Left lung (tissue), 10 donors: Measurements from ENCODE around the gene VKORC1L1. TPM values are rescaled to one million over a fixed set of nuclear protein-coding genes. Genes with fewer than 3 reads are reported as not detected.
"Not testable (repeated sequence)": the region's sequence is repeated elsewhere in the genome, so short reads cannot be mapped to it uniquely, and the experiment has no call there.

Experiments
- ATAC-seq: fragments of 200-7000 bp; cut with Tn5 transposase; one replicate; pipeline ENCODE4 v1.9.1; 2020; ENCODE audit warnings: moderate library complexity
- DNase-seq, 4 donors: peaks; one replicate each; pipeline ENCODE4 v3.0.0-alpha.2; 2013 to 2020
- H3K27ac ChIP-seq, 2 donors: fragments of 200-600 bp; sonication (generic) in 1 of 2; one replicate each; pipeline versions ENCODE4 v1.5.0 to v1.8.0; 2020 to 2021
- H3K27me3 ChIP-seq, 2 donors: fragments of 200-600 bp; sonication (generic) in 1 of 2; one replicate each; pipeline versions ENCODE4 v1.5.0 to v1.8.0; 2020 to 2021
- H3K36me3 ChIP-seq, 2 donors: fragments of 200-600 bp; sonication (generic) in 1 of 2; one replicate each; pipeline versions ENCODE4 v1.5.0 to v1.8.0; 2020 to 2021
- H3K4me1 ChIP-seq, 2 donors: fragments of 200-600 bp; one replicate each; pipeline ENCODE4 v1.8.0; 2021
- H3K4me3 ChIP-seq, 2 donors: fragments of 200-600 bp; sonication (generic) in 1 of 2; one replicate each; pipeline versions ENCODE4 v1.5.0 to v1.8.0; 2020 to 2021; ENCODE audit warnings: mild to moderate bottlenecking in 1 of 2
- H3K9me3 ChIP-seq, 2 donors: fragments of 200-600 bp; sonication (generic) in 1 of 2; one replicate each; pipeline versions ENCODE4 v1.5.0 to v1.8.0; 2020 to 2021
- intact Hi-C, 2 donors: fragments of 100-400 bp; cut with DNase I; formaldehyde crosslinking; loops; one replicate each; pipeline versions ENCODE4 v1.11.2 to v1.14.2; 2022
- polyA plus RNA-seq, 6 donors: library from polyadenylated mRNA; unstranded; fragments of 120-200 nt; gene quantifications; one replicate each; pipeline ENCODE4 v1.2.1, GENCODE V29; 2013; ENCODE audit not compliant: insufficient read length in 6 of 6
- total RNA-seq, 2 donors: library from RNA; stranded (reverse); fragmentation: NEBNext Ultra II Directional; extraction: Animal tissue kit (Norgen Biotek cat#: 25700); gene quantifications; one replicate each; pipeline ENCODE4 v1.2.1, GENCODE V29; 2021
- TF ChIP-seq, protein P1 (sequence below), 2 donors: fragments of 200-600 bp; sonication (generic) in 1 of 2; IDR thresholded peaks; one replicate each; pipeline versions ENCODE4 v1.5.0 to v1.8.0; 2021; ENCODE audit warnings: antibody characterized with exemption in 2 of 2
- donor health status: DM: no; HTN: yes; CAD: no.
- donor health status: DM: no; HTN: no; CAD: no.

Gene VKORC1L1
- total and polyA plus RNA-seq, 8 donors: 32.4 to 49.6 (median 37.7) TPM

DNA sequence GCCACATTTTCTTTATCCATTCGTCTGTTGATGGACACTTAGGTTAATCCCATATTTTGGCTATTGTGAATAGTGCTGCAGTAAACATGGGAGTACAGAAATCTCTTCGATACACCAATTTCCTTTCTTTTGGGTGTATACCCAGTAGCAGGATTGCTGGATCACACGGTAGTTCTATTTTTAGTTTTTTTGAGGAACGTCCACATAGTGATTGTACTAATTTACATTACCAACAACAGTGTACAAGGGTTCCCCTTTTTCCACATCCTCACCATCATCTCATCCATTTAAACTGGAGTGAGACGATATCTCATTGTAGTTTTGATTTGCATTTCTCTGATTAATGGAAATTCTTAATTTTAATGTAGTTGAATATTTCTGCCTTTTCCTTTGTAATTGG, 19.3 kb downstream of the VKORC1L1 start:
- ATAC-seq (peak; percentile 12), DNase-seq (no peak)
- Histone ChIP-seq H3K36me3 (peaks cover 0 to 7% of the 10 kb centered on the region in 2 donors), H3K4me3 (no peak overlapping the region), H3K4me1 (no peaks in the 10 kb centered on the region), H3K27me3 (no peaks in the 10 kb centered on the region), H3K27ac (peak overlapping the region in 1 of 2 donors; percentile 33), H3K9me3 (no peaks in the 10 kb centered on the region)
- TF ChIP-seq, protein P1, sequence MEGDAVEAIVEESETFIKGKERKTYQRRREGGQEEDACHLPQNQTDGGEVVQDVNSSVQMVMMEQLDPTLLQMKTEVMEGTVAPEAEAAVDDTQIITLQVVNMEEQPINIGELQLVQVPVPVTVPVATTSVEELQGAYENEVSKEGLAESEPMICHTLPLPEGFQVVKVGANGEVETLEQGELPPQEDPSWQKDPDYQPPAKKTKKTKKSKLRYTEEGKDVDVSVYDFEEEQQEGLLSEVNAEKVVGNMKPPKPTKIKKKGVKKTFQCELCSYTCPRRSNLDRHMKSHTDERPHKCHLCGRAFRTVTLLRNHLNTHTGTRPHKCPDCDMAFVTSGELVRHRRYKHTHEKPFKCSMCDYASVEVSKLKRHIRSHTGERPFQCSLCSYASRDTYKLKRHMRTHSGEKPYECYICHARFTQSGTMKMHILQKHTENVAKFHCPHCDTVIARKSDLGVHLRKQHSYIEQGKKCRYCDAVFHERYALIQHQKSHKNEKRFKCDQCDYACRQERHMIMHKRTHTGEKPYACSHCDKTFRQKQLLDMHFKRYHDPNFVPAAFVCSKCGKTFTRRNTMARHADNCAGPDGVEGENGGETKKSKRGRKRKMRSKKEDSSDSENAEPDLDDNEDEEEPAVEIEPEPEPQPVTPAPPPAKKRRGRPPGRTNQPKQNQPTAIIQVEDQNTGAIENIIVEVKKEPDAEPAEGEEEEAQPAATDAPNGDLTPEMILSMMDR (IDR thresholded peaks at IDR 0.05): no peak
- intact Hi-C loops: no loop called here

DNA sequence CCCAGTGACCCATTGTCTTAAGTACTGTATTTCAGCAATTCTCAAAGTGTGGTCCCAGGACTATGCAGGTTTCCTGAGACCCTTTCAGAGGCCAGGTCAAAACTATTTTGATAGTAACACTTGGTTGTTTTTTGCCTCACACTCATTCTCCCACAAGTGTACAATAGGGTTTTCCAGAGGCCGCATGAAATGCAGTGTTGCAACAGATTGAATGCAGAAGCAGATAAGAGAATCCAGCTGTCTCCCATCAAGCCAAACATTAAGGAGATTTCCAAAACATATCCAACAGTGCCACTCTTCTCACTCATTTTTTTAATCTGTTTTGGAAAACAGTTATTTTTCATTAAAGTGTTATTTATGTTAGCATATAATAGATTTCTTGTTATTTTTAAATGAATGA, 20.0 kb downstream of the VKORC1L1 start:
- TF ChIP-seq, protein P1 (IDR thresholded peaks at IDR 0.05): no peak
- Histone ChIP-seq H3K27ac (no peak overlapping the region), H3K27me3 (no peaks in the 10 kb centered on the region), H3K4me1 (no peaks in the 10 kb centered on the region), H3K9me3 (no peaks in the 10 kb centered on the region), H3K4me3 (no peak overlapping the region), H3K36me3 (peaks cover 0 to 7% of the 10 kb centered on the region in 2 donors)
- ATAC-seq: no peak
- DNase-seq: peak in 2 of 4 donors; percentile 59 to 67
- intact Hi-C loops: no loop called here

DNA sequence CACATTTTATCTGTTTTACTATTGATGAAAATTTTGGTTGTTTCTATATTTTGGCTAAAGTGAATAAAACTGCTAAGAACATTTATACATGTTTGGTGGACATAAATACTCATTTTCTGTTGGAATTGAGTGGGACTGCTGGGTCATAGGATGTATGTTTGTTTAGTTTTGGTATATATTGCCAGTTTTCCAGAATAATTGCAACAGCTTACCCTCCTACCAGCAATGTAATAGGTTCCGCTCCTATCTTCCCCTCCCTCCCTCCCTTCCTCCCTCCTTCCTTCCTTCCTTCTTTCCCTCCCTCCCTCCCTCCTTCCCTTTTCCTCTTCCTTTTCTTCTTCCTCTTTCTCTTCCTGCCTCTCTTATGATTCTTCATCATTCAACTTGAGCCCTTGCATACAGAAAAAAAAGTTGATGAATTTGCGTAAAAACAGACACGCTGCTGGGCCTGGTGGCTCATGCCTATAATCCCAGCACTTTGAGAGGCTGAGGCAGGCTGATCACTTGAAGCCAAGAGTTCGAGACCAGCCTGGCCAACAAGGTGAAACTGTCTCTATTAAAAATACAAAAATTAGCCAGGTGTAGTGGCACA, 23.5 kb downstream of the VKORC1L1 start:
- intact Hi-C loops: no loop called here

DNA sequence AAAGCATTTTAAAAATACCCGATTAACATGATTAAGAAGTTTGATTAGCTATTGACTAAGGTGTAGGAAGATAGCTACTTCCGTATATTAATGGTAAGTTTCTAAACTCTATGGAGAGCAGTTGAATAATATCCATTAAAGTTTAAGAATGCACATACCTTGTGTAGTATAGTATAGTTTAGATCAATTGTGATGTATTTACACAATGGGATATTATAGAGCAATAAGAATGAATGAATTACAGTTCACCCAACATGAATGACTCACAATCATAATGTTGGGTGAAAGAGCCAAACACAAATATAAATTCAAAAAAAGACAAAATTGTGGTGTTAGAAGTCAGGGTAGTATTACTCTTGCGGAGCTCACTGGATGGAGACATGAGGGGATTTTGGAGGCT, 24.4 kb downstream of the VKORC1L1 start:
- H3K4me3 ChIP-seq, DNase-seq, H3K27ac ChIP-seq, H3K27me3 ChIP-seq, ATAC-seq, intact Hi-C loops, H3K9me3 ChIP-seq, H3K4me1 ChIP-seq, H3K36me3 ChIP-seq: not testable (repeated sequence)

More for the DNA sequence above, 23.5 kb downstream of the VKORC1L1 start:
- DNase-seq (no peak), ATAC-seq (no peak)
- H3K27me3 ChIP-seq: no peaks in the 10 kb centered on the region
- H3K9me3 ChIP-seq: no peaks in the 10 kb centered on the region
- no peaks in the 10 kb centered on the region for H3K4me1 ChIP-seq
- TF ChIP-seq, protein P1 (IDR thresholded peaks at IDR 0.05): no peak
- H3K36me3 ChIP-seq: peaks cover 0 to 4% of the 10 kb centered on the region in 2 donors
- H3K4me3 ChIP-seq: no peak overlapping the region
- no peak overlapping the region for H3K27ac ChIP-seq

DNA sequence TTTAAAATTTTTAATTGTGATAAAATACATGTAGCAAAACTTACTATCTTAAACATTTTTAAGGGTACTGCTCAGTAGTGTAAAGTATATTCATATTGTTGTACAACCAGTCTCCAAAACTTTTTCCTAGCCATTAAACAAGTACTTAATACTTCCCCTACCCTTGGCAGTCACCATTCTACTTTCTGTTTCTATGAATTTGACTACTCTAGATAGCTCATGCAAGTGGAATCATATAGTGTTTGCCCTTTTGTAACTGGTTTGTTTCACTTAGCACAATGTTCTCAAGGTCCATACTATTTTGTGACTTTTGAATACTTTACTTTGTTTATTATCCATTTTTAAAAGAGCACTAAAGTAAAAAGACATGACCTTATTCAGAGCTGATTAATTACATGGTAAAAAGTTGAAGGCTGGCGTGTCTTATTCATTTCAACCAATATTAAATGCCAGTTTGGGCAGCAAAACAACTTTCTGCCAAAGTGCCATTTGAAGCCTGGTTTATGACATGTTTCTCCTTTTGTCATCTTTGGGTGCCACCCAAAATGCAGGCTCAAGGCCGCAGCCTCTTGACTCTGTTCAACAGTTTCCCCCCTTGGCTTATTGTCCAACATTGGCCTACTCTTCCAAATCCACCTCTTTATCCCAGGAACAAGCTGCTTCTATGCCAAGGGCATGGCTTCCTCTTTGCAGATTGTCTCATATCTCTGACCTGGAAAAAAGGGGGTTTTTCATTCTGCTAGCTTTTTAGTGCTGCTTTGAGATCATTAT, 26.0 kb downstream of the VKORC1L1 start:
- H3K27me3 ChIP-seq, H3K4me3 ChIP-seq, intact Hi-C loops, DNase-seq, H3K27ac ChIP-seq, H3K4me1 ChIP-seq, H3K36me3 ChIP-seq: not testable (repeated sequence)
- peak; percentile 36 for ATAC-seq
- peaks cover 0 to 12% of the 10 kb centered on the region in 2 donors for H3K9me3 ChIP-seq

DNA sequence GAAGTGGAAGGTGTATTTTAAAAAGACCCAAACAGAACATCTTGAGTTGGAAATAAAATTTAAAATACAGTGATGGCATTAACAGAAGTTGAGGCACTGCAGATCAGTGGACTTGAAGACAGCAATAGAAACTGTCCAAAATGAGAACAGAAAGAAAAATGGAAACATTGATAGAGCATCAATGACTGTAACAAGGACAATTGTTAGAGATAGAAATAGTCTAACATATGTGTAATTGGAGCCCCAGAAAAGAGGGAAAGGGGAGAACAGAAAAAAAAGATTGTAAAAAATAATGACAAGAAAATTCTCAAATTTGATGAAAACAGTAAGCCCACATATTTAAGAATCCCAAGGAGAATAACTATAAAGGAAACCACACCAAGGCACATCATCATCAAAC, 29.4 kb downstream of the VKORC1L1 start:
- no peaks in the 10 kb centered on the region for H3K27me3 ChIP-seq
- intact Hi-C loops: no loop called here
- DNase-seq: no peak
- ATAC-seq: no peak
- TF ChIP-seq, protein P1 (IDR thresholded peaks at IDR 0.05): no peak
- peaks cover 0 to 4% of the 10 kb centered on the region in 2 donors for H3K36me3 ChIP-seq
- H3K4me1 ChIP-seq: no peaks in the 10 kb centered on the region
- H3K4me3 ChIP-seq: no peak overlapping the region
- H3K27ac ChIP-seq: no peak overlapping the region
- H3K9me3 ChIP-seq: peaks cover 0 to 15% of the 10 kb centered on the region in 2 donors
